HG03354 (cell line): ENCODE data around the gene CLMN.

Source experiments
- ATAC-seq: cut with Tn5 transposase; IDR thresholded peaks from one replicate; pipeline ENCODE4 v1.9.1; 2021; ENCODE audit warnings: mild to moderate bottlenecking; ENCODE audit not compliant: unreplicated experiment, poor library complexity, severe bottlenecking

The CLMN gene

DNA sequence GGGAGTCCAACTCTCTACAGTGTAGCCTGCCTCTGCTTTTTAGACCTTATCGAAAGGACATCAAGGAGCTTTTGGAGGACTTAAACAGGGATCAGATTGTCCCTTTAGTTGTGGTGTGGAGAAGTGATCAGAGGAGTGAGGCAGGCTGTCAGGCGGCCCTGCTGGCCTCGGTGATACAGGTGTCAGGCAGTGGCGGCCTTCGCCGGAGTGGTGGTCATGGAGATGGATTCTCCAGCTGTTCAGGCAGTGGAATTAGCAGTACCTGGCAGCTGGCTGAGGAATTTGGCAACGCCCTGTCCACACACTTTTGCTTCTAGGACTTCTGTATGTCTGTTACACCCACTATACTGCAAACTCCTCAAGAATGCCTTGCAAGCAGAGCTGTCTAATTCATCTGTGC is 4.2 kb upstream of the CLMN start:
- ATAC-seq, result no peak

DNA sequence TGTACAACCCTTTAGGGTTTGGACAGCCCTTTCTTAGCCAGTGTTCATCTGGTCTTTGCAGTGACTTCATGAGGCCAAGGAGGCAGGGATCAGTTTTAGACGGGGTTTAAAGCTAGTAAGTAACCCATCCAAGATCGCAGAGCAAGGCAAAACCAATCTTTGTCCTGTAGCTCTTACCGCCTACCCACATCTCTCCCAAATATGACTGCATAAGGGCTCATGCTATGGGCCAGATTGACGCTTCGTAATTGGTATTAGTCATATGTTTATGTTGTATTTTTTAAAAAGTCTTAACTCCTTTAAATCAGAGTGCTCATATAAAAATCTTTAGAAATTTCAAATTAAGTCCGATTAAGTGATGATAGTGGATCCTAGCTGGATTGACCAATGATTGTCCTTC is 3.7 kb upstream of the CLMN start:
- ATAC-seq, result no peak

DNA sequence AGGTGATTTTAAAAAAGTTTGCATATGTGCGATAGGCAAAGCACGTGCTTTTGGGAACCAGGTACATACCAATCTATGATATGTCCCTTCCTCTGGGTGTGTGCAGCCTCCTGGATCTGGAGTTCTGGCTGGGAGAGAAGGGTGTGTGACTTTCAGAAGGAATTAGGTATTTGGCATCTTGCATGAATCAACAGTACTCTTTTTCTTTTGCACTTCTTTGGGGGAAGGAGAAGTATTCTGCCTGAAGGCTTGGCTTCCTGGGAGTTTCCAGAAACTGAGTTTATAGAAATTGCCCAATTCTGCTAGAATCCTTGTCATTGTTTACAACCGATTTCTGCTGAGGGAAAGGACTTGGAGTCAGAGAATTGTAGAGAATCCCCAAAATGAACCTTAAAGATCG is 2.9 kb upstream of the CLMN start:
- no peak for ATAC-seq

DNA sequence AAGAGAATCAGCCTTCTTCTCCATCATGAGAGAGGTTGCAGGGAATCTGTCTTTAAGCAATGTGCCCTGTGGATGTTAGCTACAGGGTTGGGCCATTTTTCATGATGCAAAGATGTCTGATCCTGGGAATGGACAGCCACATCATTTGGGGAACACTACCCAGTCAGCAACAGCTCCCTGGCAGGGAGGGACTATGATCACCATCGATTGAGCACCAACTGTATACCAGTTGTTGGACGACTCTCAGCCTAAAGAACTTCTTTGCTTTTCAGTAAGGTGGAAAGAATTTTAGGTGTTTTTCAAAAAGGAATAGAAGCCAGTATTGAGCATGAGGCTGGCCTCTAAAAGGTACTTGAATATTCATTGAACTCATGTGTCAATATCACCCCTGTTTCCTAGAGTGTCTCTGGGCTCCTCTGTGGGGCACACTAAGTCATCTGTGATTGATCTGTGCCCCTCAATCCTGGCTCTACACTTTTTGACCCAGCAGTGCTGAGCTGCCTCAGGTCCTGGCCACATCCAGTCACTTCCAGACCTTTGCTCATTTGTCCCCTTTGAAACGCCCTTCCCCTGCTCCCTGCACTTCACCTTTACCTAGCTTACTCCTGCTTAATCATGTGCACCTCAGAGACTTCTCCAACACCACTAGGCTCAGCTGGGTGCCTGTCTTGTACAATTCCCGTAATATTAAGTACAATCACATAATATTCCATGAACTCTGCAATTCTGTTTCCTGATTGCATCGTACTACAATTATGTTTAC is 2.2 kb upstream of the CLMN start:
- no peak for ATAC-seq

- no peak for ATAC-seq
These were observed 1.4 kb upstream of the CLMN start for GRCh38 chr14:95320955-95321600.

GRCh38 chr14:95320078-95320895 is 579 bp upstream of the CLMN start:
- peak; percentile 3 for ATAC-seq

- ATAC-seq, result no peak
These were observed 1.1 kb downstream of the CLMN start for GRCh38 chr14:95318399-95319311.

- no peak for ATAC-seq
These were observed 1.8 kb downstream of the CLMN start for GRCh38 chr14:95317817-95318343.

GRCh38 chr14:95316821-95317220 is 2.9 kb downstream of the CLMN start:
- ATAC-seq, result no peak

GRCh38 chr14:95315579-95315978 is 4.1 kb downstream of the CLMN start:
- ATAC-seq, result no peak

DNA sequence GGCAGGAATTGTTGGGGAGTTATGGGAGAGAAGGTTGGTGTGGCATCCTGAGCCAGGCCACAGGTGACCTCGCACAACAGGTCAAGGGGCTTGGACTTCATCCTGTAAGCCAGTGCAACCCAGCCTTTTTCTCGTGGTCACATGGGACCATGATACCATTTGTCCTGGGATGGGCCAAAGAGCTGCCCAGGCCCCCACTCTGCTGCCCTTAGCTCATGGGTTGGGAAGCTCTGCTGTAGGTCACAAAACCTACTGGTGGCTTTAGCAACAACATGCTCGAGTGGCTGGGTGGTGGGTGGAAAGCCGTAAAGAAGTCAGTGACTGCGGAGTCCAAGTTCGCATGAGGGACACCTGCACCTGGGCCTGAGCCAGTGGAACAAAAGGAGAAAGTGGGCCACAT is 4.6 kb downstream of the CLMN start:
- no peak for ATAC-seq

- peak; percentile 63 for ATAC-seq
These were observed 5.1 kb downstream of the CLMN start for GRCh38 chr14:95314609-95315008.

- no peak for ATAC-seq
These were observed 6.0 kb downstream of the CLMN start for GRCh38 chr14:95313707-95314106.

- ATAC-seq, result no peak
These were observed 6.5 kb downstream of the CLMN start for GRCh38 chr14:95313190-95313589.

- no peak for ATAC-seq
These were observed 7.4 kb downstream of the CLMN start for GRCh38 chr14:95312311-95312710.

DNA sequence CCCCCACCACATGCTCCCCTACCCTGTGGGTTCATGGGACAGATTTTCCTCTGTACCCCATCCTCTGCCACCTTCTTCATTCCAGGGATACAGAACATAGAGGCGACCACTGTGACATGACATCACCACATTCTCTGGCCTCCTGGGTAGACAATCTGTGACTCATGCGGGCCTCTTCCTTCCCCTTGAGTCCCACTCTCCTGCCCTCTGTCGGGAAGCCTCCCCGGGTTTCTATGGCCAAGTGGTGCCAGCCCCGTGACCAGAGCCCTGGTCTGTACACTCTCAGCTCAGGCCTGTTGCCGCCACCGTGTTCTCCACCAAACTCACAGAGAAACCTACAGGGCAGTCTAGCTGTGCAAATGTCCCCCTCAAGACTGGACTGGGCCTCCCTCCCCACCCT is 8.0 kb downstream of the CLMN start:
- ATAC-seq, result no peak

DNA sequence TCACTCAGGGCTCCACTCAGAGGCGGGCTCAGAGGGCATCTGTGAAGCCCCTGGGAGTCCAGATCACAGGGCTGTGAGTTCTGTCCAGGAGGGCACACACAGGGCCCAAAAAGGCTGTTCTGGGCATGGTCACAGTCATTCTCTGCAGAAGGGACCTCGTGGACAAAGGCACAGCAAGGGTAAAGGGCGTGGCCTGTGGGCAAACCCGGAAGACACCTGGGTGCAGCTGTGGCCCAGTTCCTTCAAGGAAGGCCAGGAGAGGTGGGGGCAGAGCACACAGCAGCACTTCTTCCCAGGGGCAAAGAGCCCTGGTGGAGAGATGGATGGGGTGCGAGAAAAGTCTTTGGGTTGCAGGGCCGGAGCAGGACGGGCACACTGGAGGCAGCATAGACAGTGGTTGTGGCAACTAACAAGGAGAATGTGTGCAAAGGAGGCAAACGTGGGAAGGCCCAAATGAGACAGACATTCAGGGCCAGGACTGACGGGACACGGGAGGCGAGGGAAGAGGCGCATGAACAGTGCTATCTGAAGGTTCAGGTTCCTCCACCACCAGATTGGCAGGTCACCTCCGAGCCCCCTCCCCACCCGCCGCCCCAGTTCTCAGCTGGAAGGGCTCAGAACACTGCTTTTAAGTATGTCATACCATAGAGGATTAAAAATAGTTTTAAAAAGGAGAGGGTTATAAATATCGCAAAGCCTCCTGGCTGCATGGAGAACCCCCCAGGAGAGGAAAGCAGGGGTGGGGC is 8.9 kb downstream of the CLMN start:
- ATAC-seq, result no peak

- ATAC-seq, result no peak
These were observed 10.3 kb downstream of the CLMN start for GRCh38 chr14:95309261-95310051.
